SH-SY5Y (cell line): ENCODE results near the gene SHC4.

Experiments used
- GATA2 ChIP-seq: IDR thresholded peaks from 2 replicates; pipeline ENCODE4 v1.6.1; 2011; ENCODE audit warnings: mild to moderate bottlenecking, low read depth, low read length
- GATA3 ChIP-seq: IDR thresholded peaks from 2 replicates; pipeline ENCODE4 v1.6.1; 2011; ENCODE audit warnings: low read depth, mild to moderate bottlenecking, low read length, moderate library complexity

DNA sequence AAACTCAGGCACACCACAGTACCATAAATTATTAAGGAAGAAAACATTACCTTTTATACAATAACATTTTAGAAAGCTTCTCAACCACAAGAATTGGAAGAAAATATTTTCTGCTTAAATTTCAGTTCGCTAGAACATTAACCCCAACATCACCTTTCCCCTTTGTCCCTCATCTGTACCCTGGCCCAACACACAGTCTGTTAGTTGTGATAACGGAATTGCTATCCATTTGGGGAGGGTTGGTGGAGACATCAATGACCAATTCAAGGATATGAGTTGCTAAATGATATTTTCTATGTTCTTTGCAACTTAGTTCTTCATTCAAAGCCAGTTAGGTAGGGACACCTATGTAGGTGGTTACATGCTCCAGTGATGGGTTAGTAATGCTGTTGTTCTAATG lies 80.0 kb downstream of the SHC4 start:
- no peak for TF ChIP-seq GATA3
- TF ChIP-seq GATA2 = no peak
